ENCODE data around the gene ABLIM1.
"Not testable (repeated sequence)": the region's sequence is repeated elsewhere in the genome, so short reads cannot be mapped to it uniquely, and the experiment has no call there.

Gene ABLIM1

GRCh38 chr10:114658175-114658574 lies at the start of gene ABLIM1:
ABLIM1 (minus strand) TSS chr10:114658275; CDS start chr10:114658200, 75 bp downstream.
- no peak for DNase-seq

- DNase-seq = no peak
Observed at GRCh38 chr10:114706458-114707055, 48.5 kb upstream of the ABLIM1 start.

- DNase-seq = no peak
Observed at GRCh38 chr10:114704679-114705078, 46.6 kb upstream of the ABLIM1 start.

- peak; percentile 32 for DNase-seq
Observed at GRCh38 chr10:114703377-114704107, 45.5 kb upstream of the ABLIM1 start.

- DNase-seq = no peak
Observed at GRCh38 chr10:114698271-114699061, 40.4 kb upstream of the ABLIM1 start.

GRCh38 chr10:114697061-114697598 lies 39.1 kb upstream of the ABLIM1 start:
- no peak for DNase-seq

- DNase-seq = not testable (repeated sequence)
Observed at GRCh38 chr10:114696301-114696700, 38.2 kb upstream of the ABLIM1 start.

GRCh38 chr10:114694752-114695151 lies 36.7 kb upstream of the ABLIM1 start:
- DNase-seq = peak; percentile 29

- peak; percentile 24 for DNase-seq
Observed at GRCh38 chr10:114694062-114694461, 36.0 kb upstream of the ABLIM1 start.

- DNase-seq = no peak
Observed at GRCh38 chr10:114691442-114691941, 33.4 kb upstream of the ABLIM1 start.

GRCh38 chr10:114688786-114689185 lies 30.7 kb upstream of the ABLIM1 start:
- DNase-seq = no peak

- no peak for DNase-seq
Observed at GRCh38 chr10:114687459-114687858, 29.4 kb upstream of the ABLIM1 start.

GRCh38 chr10:114686013-114686412 lies 27.9 kb upstream of the ABLIM1 start:
- no peak for DNase-seq

GRCh38 chr10:114685456-114685855 lies 27.4 kb upstream of the ABLIM1 start:
- DNase-seq = no peak

GRCh38 chr10:114684822-114685209 lies 26.7 kb upstream of the ABLIM1 start:
- DNase-seq = no peak

GRCh38 chr10:114684084-114684821 lies 26.2 kb upstream of the ABLIM1 start:
- no peak for DNase-seq

GRCh38 chr10:114683593-114683992 lies 25.5 kb upstream of the ABLIM1 start:
- DNase-seq = no peak

- no peak for DNase-seq
Observed at GRCh38 chr10:114683162-114683561, 25.1 kb upstream of the ABLIM1 start.

GRCh38 chr10:114682532-114682931 lies 24.5 kb upstream of the ABLIM1 start:
- no peak for DNase-seq

- DNase-seq = no peak
Observed at GRCh38 chr10:114682121-114682520, 24.0 kb upstream of the ABLIM1 start.

GRCh38 chr10:114681542-114681941 lies 23.5 kb upstream of the ABLIM1 start:
- no peak for DNase-seq

GRCh38 chr10:114680543-114681117 lies 22.6 kb upstream of the ABLIM1 start:
- no peak for DNase-seq

Data from CD4-positive, alpha-beta T cell treated with Interleukin-17A for 1 hour (primary cell).